Stimulated activated effector memory CD8-positive, alpha-beta T cell treated with anti-CD3 and anti-CD28 coated beads, Interleukin-12 subunit alpha, Interleukin-12 subunit beta, amount 100 ng/mL, for 72 hours (primary cell): ENCODE data around the gene MESD.
"Not testable (repeated sequence)": the region's sequence is repeated elsewhere in the genome, so short reads cannot be mapped to it uniquely, and the experiment has no call there.

Experiments
- ATAC-seq: fragments of 150-1000 bp; cut with Tn5 transposase; 2 replicates; pipeline ENCODE4 v1.10.0; 2021
- DNase-seq, 2 donors: peaks; one replicate each; pipeline ENCODE4 v3.0.0; 2021 to 2022; ENCODE audit warnings: low spot score in 2 of 2
- H3K27ac Mint-ChIP-seq: one replicate; pipeline ENCODE4 v1.8.0; 2022; ENCODE audit warnings: mild to moderate bottlenecking, mixed read lengths
- H3K36me3 Mint-ChIP-seq: one replicate; pipeline ENCODE4 v1.8.0; 2022; ENCODE audit warnings: mild to moderate bottlenecking, mixed read lengths
- H3K4me1 Mint-ChIP-seq: one replicate; pipeline ENCODE4 v1.8.0; 2022; ENCODE audit warnings: mixed read lengths
- H3K4me3 Mint-ChIP-seq: one replicate; pipeline ENCODE4 v1.8.0; 2022; ENCODE audit warnings: mild to moderate bottlenecking, mixed read lengths
- H3K9me3 Mint-ChIP-seq: one replicate; pipeline ENCODE4 v1.8.0; 2022; ENCODE audit warnings: mixed read lengths

The MESD gene

GRCh38 chr15:80967991-80968510 lies 21.6 kb downstream of the MESD start:
- H3K36me3 Mint-ChIP-seq = peaks cover 56% of the 10 kb centered on the region
- no peak for ATAC-seq

GRCh38 chr15:80967451-80967850 lies 22.2 kb downstream of the MESD start:
- DNase-seq = no peak
- H3K27ac Mint-ChIP-seq = no peak overlapping the region
- no peak for ATAC-seq
- H3K36me3 Mint-ChIP-seq = peaks cover 54% of the 10 kb centered on the region
- H3K4me1 Mint-ChIP-seq = peaks cover 23% of the 10 kb centered on the region
- H3K9me3 Mint-ChIP-seq = no peaks in the 10 kb centered on the region
- H3K4me3 Mint-ChIP-seq = no peak overlapping the region

More at GRCh38 chr15:80967991-80968510, 21.6 kb downstream of the MESD start:
- Mint-ChIP-seq H3K4me1 (peaks cover 17% of the 10 kb centered on the region), H3K9me3 (no peaks in the 10 kb centered on the region), H3K27ac (no peak overlapping the region), H3K4me3 (no peak overlapping the region)
- DNase-seq = no peak

- peaks cover 46% of the 10 kb centered on the region for H3K36me3 Mint-ChIP-seq
Observed at GRCh38 chr15:80966431-80967197, 23.0 kb downstream of the MESD start.

DNA sequence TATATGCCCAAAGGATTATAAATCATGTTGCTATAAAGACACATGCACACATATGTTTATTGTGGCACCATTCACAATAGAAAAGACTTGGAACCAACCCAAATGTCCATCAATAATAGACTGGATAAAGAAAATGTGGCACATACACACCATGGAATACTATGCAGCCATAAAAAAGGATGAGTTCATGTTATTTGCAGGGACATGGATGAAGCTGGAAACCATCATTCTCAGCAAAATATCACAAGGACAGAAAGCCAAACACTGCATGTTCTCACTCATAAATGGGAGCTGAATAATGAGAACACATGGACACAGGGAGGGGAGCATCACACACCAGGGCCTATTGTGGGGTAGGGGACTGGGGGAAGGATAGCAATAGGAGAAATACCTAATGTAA lies 24.2 kb downstream of the MESD start:
- not testable (repeated sequence) for H3K9me3 Mint-ChIP-seq, ATAC-seq
- H3K36me3 Mint-ChIP-seq = peaks cover 50% of the 10 kb centered on the region

More at GRCh38 chr15:80966431-80967197, 23.0 kb downstream of the MESD start:
- no peaks in the 10 kb centered on the region for H3K9me3 Mint-ChIP-seq
- H3K4me1 Mint-ChIP-seq = peaks cover 31% of the 10 kb centered on the region
- DNase-seq (no peak), ATAC-seq (no peak)
- H3K4me3 Mint-ChIP-seq = no peak overlapping the region
- no peak overlapping the region for H3K27ac Mint-ChIP-seq

DNA sequence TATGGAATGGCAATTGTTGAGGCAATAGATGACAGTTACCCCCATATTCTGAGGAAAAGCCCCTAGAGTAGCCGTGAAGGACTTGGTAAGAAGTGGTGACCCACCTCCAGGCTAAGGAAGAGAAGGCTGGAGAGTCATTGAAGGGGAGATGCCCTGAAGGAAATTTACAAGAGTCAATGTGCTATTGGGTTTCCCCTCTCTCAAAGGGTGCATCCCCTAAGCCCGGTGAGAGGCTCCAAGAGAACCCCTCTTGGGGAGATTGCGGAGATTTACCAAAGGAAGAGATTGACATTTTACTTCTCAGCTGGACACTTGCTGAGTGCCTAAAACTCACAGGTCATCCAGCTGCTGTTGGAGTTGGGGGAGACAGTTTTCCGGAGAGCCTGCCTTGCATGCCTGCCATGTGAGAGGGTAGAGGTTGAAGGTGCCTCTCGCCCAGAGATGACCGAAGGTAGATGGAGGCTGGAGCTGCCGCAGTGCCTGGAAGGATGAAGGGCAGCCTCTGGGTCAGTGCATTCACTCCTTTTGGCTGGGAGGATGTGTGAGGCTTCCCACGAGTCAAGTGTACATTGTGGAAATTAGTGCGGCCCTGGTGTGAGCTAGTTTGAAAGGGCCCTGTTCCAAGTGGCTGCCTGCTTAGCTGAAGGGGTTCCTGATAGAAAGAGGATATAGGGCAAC lies 30.7 kb downstream of the MESD start:
- ATAC-seq = no peak
- Mint-ChIP-seq H3K27ac (no peak overlapping the region), H3K4me1 (peaks cover 44% of the 10 kb centered on the region), H3K4me3 (no peak overlapping the region), H3K9me3 (no peaks in the 10 kb centered on the region), H3K36me3 (peaks cover 34% of the 10 kb centered on the region)
- no peak for DNase-seq

More for the DNA sequence above, 24.2 kb downstream of the MESD start:
- not testable (repeated sequence) for DNase-seq, H3K4me3 Mint-ChIP-seq, H3K27ac Mint-ChIP-seq
- H3K4me1 Mint-ChIP-seq = peaks cover 31% of the 10 kb centered on the region

DNA sequence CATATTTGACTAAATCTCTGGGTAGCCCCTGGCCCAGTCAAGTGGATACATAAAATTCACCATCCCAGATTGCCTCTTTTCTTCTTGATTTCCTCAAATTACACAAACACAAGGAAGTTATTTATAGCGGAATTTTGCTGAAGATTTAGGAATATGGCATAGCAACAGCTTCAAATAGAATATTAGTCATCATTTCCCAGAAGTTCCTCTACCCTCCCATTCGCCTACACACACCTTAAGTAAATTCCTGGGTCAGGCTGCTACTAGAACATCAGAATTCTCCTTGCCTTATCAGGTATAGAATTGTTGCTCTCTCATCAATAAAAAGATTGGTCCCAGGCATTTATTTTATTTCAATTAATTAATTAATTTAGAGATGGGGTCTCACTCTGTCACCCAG lies 31.6 kb downstream of the MESD start:
- no peak overlapping the region for H3K4me3 Mint-ChIP-seq
- ATAC-seq (no peak), DNase-seq (no peak)
- H3K36me3 Mint-ChIP-seq = peaks cover 34% of the 10 kb centered on the region
- no peaks in the 10 kb centered on the region for H3K9me3 Mint-ChIP-seq
- H3K4me1 Mint-ChIP-seq = peaks cover 46% of the 10 kb centered on the region
- H3K27ac Mint-ChIP-seq = no peak overlapping the region

GRCh38 chr15:80957556-80957955 lies 32.1 kb downstream of the MESD start:
- DNase-seq (no peak), ATAC-seq (no peak)
- H3K27ac Mint-ChIP-seq = peak overlapping the region; percentile 36
- H3K4me1 Mint-ChIP-seq = peaks cover 46% of the 10 kb centered on the region
- no peaks in the 10 kb centered on the region for H3K9me3 Mint-ChIP-seq
- no peak overlapping the region for H3K4me3 Mint-ChIP-seq
- H3K36me3 Mint-ChIP-seq = peaks cover 34% of the 10 kb centered on the region

DNA sequence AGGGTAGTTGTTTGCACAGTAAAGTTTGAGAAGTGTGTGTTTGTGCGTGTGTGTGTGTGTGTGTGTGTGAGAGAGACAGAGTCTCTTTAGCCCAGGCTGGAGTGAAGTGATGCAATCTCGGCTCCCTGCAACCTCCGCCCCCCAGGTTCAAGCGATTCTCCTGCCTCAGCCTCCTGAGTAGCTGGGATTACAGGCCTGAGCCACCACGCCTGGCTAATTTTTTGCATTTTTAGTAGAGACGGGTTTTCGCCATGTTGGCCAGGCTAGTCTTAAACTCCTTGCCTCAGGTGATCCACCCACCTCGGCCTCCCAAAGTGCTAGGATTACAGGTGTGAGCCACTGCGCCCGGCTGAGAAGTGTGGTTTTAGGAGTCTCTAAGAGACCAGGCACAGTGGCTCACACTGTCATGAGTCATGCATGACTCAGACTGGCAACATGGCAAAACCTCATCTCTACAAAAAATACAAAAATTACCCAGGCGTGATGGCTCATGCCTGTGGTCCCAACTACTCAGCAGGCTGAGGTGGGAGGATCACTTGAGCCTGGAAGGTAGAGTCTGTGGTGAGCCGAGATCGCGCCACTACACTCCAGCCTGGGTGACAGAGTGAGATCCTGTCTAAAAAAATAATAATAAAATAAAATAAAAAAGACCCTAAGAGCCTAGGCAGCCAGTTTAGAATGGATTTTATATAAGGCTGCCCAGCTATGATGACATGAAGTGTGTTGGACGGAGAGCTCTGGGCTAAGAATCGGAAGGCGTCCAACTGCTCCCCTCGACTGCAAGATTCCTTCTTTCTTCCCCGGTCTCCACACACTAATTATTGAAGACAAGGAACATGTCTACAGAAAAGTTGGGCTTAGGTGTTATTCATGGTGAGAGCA lies 33.8 kb downstream of the MESD start:
- ATAC-seq = peak; percentile 99
- H3K4me3 Mint-ChIP-seq, H3K9me3 Mint-ChIP-seq: not testable (repeated sequence)
- peaks cover 37% of the 10 kb centered on the region for H3K4me1 Mint-ChIP-seq
- peaks cover 27% of the 10 kb centered on the region for H3K36me3 Mint-ChIP-seq
- peak; percentile 33 to 70 for DNase-seq
- peak overlapping the region; percentile 37 for H3K27ac Mint-ChIP-seq

- Mint-ChIP-seq H3K36me3 (peaks cover 11% of the 10 kb centered on the region), H3K4me1 (peaks cover 37% of the 10 kb centered on the region), H3K27ac (peak overlapping the region; percentile 46), H3K9me3 (no peaks in the 10 kb centered on the region), H3K4me3 (no peak overlapping the region)
- DNase-seq = no peak
- ATAC-seq = no peak
Observed at GRCh38 chr15:80953953-80954778, 35.5 kb downstream of the MESD start.

DNA sequence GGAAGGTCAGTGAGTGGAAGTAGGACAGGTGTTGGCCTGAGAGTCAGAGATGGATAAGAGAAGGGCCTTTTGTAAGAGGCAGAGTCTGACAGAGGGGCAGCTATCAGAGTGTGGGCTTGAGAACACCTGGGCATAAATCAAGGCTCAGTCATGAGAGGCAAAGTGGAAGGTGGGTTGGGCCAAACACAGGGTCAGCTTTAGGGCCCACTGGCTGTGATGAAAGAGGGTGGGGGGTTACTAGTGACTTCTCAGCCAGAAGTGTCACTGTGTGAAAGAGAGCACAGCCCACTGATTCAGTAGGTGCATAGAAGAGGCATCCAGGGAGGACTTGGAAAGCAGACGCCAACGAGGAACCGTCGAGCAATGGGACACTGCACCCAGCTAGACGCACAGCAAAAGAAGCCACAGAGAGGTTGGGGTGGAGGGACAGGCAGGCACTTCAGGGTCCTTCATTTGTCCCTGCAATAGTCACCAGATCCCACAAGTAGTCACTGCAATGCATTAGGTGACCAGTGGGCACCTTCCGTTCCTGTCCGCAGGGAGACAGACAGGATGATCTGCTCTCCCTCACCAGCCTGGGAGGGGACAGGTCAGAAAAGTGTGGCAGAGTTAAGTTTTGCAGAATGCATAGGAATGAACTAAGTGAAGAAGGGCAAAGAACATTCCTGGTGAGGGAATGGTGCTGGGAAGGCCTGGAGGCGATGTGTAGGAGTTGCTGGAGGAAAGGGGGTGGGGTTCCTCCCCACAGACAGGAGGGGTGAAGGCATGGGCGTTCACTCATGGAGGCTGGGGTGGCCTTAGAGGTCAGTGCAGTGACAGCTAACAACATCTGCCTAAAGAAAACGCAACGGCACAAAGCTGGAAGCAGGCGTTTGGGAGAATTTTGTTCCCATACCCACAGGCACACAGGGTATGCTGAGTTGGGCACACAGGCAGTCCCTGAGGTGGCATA lies 36.3 kb downstream of the MESD start:
- Mint-ChIP-seq H3K4me3 (no peak overlapping the region), H3K36me3 (peaks cover 5% of the 10 kb centered on the region), H3K9me3 (no peaks in the 10 kb centered on the region), H3K27ac (peak overlapping the region; percentile 41), H3K4me1 (peaks cover 37% of the 10 kb centered on the region)
- ATAC-seq (no peak), DNase-seq (no peak)

DNA sequence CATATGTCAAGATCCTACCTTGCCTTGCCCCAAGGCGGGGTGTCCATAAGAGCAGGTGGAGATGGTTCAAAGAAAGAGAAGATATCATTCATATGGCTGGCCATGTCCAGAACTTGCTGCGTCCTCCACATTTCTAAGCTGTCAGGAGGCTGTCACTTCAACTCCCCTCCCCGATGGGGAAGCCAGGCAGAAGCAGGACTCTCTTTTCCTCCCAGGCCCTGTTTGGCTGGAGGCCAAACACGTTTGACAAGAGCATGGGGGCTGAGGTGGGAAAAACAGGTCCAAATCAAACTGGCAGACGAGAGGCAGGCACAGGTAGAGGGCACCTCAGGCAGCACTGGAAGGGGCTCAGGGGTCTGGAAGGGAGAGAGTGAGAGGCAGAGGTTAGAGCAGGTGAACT lies 37.7 kb downstream of the MESD start:
- no peak overlapping the region for H3K27ac Mint-ChIP-seq
- H3K4me1 Mint-ChIP-seq = peaks cover 29% of the 10 kb centered on the region
- H3K36me3 Mint-ChIP-seq = peaks cover 8% of the 10 kb centered on the region
- no peaks in the 10 kb centered on the region for H3K9me3 Mint-ChIP-seq
- ATAC-seq (no peak), DNase-seq (no peak)
- no peak overlapping the region for H3K4me3 Mint-ChIP-seq

DNA sequence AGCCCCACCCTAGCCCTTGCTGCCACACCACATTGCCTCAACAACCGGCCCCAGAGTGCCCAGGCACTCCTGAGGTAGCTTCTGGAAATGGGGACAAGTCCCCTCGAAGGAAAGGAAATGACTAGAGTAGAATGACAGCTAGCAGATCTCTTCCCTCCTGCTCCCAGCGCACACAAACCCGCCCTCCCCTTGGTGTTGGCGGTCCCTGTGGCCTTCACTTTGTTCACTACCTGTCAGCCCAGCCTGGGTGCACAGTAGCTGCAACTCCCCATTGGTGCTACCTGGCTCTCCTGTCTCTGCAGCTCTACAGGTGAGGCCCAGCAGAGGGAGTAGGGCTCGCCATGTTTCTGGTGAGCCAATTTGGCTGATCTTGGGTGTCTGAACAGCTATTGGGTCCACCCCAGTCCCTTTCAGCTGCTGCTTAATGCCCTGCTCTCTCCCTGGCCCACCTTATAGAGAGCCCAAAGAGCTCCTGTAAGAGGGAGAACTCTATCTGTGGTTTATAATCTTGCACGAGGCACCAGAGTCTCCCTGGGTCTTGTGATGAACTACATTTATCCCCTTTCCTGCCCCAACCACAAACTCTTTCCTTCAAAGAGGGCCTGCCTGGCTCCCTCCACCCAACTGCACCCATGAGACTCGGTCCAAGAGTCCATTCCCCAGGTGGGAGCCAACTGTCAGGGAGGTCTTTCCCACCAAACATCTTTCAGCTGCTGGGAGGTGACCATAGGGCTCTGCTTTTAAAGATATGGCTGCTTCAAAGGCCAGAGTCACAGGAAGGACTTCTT lies 39.1 kb downstream of the MESD start:
- Mint-ChIP-seq H3K9me3 (no peaks in the 10 kb centered on the region), H3K4me3 (no peak overlapping the region), H3K4me1 (peaks cover 20% of the 10 kb centered on the region), H3K36me3 (peaks cover 8% of the 10 kb centered on the region), H3K27ac (no peak overlapping the region)
- DNase-seq = no peak
- no peak for ATAC-seq

DNA sequence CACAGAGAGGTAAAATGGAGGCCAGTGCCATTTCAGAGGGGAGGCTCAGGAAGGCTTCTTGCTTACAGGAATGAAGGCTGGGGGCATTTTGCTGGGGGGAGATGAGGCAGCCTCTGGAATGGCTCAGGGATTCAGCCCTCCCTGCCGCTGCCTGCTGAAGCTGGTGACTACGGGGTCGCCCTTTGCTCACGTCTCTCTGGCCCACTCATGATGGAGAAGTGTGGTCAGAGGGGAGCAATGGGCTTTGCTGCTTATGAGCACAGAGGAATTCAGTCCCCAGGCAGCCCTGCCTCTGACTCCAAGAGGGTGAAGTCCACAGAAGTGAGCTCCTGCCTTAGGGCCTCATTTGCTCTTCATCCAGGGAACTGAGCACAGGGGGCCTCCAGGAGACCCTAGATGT lies 39.9 kb downstream of the MESD start:
- H3K36me3 Mint-ChIP-seq = peaks cover 8% of the 10 kb centered on the region
- ATAC-seq = no peak
- no peak overlapping the region for H3K4me3 Mint-ChIP-seq
- H3K4me1 Mint-ChIP-seq = peaks cover 16% of the 10 kb centered on the region
- no peaks in the 10 kb centered on the region for H3K9me3 Mint-ChIP-seq
- H3K27ac Mint-ChIP-seq = no peak overlapping the region
- no peak for DNase-seq
